Measurements from ENCODE around the gene STEAP1B. TPM values are rescaled to one million over a fixed set of nuclear protein-coding genes. Genes with fewer than 3 reads are reported as not detected.

The STEAP1B gene
- total and polyA plus RNA-seq, 2 of the 4 experiments (the other 2 are of a cell fraction), result 7.9 to 13.8 TPM

DNA sequence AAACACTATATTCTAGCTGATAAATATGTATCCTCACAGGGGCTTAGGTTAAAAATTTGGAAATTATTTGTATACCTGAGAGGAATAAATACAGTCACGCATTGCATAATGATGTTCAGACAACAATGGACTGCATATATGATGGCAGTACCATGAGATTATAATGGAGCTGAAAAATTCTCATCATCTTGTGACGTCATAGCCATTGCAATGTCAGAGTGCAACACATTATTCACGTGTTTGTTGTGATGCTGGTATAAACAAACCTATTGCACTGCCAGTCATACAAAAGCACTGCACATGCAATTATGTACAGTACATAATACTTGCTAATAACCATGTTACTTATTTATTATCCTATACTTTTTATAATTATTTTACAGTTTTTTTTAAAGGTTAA lies 31.4 kb downstream of the STEAP1B start:
- in situ Hi-C loops (cut with MboI; ENCODE audit: low sequenced_read_pairs), result no loop called here
- ATAC-seq (ENCODE audit: low read depth) (no peak), DNase-seq (no peak)
- no TSS peak for BruUV-seq (replicated peaks)
- no peaks in the 10 kb centered on the region for H3K9me1 ChIP-seq (ENCODE audit: insufficient read depth, low read length)
- dilution Hi-C loops (cut with HindIII; ENCODE audit: low sequenced_read_pairs, unreplicated experiment), result no loop called here
- no peak overlapping the region for H3K23ac ChIP-seq (ENCODE audit: low read depth, low read length)
- H3K4me1 ChIP-seq (ENCODE audit: control insufficient read depth, insufficient read depth, low read length), result no peaks in the 10 kb centered on the region
- no peak overlapping the region for H3K9ac ChIP-seq (ENCODE audit: low read depth, low read length)
- no peak overlapping the region for H2BK15ac ChIP-seq (ENCODE audit: low read depth, low read length)
- no peak overlapping the region for H2BK5ac ChIP-seq (ENCODE audit: low read depth, low read length, poor library complexity, severe bottlenecking)
- H2BK120ac ChIP-seq (ENCODE audit: low read depth, low read length), result no peak overlapping the region
- no peak overlapping the region for H4K5ac ChIP-seq (ENCODE audit: low read depth, low read length)
- H3K27me3 ChIP-seq (ENCODE audit: control insufficient read depth, insufficient read depth, low read length), result no peaks in the 10 kb centered on the region
- H2AK5ac ChIP-seq (ENCODE audit: low read depth, low read length), result no peak overlapping the region
- intact Hi-C loops (cut with micrococcal nuclease), result no loop called here
- H2AK9ac ChIP-seq (replicated peaks; ENCODE audit: low read depth, low read length, poor library complexity), result no peak overlapping the region
- H3K4ac ChIP-seq (ENCODE audit: low read depth, low read length), result no peak overlapping the region
- H3K9me3 ChIP-seq (ENCODE audit: control insufficient read depth, insufficient read depth, low read length), result no peaks in the 10 kb centered on the region
- no peak overlapping the region for H3K56ac ChIP-seq (ENCODE audit: extremely low read depth, insufficient read depth, low read length)
- no peak overlapping the region for H3K27ac ChIP-seq (ENCODE audit: insufficient read depth, low read length)
- POLR2A ChIA-PET (ENCODE audit: unreplicated experiment), result no interaction called here
- H2BK20ac ChIP-seq (ENCODE audit: low read depth, low read length), result no peak overlapping the region
- no CpG with 5 or more reads among the region's 3 CpGs for WGBS, 2 experiments (ENCODE audit: extremely low coverage in 2 of 2, insufficient read length in 1 of 2)
- no peak for TF ChIP-seq RAD21 (IDR thresholded peaks at IDR 0.05; ENCODE audit: low read length)
- no peak for TF ChIP-seq MXI1 (IDR thresholded peaks at IDR 0.05; ENCODE audit: borderline replicate concordance, low read depth, low read length)
- TF ChIP-seq RCOR1 (IDR thresholded peaks at IDR 0.05; ENCODE audit: insufficient replicate concordance, low read length), result no peak
- no peak for TF ChIP-seq CEBPB (IDR thresholded peaks at IDR 0.05; ENCODE audit: low read depth, low read length)
- TF ChIP-seq BHLHE40 (IDR thresholded peaks at IDR 0.05; ENCODE audit: low read depth, low read length), result no peak
- TF ChIP-seq NFE2L2 (IDR thresholded peaks at IDR 0.05; ENCODE audit: low read depth, low read length), result no peak
- no peak for TF ChIP-seq MAFK (IDR thresholded peaks at IDR 0.05; ENCODE audit: low read depth, low read length)
- TF ChIP-seq FOS (IDR thresholded peaks at IDR 0.05; ENCODE audit: low read depth, low read length), result no peak
- TF ChIP-seq POLR2A (IDR thresholded peaks at IDR 0.05; ENCODE audit: low read depth, low read length), result no peak
- TF ChIP-seq, protein P1, sequence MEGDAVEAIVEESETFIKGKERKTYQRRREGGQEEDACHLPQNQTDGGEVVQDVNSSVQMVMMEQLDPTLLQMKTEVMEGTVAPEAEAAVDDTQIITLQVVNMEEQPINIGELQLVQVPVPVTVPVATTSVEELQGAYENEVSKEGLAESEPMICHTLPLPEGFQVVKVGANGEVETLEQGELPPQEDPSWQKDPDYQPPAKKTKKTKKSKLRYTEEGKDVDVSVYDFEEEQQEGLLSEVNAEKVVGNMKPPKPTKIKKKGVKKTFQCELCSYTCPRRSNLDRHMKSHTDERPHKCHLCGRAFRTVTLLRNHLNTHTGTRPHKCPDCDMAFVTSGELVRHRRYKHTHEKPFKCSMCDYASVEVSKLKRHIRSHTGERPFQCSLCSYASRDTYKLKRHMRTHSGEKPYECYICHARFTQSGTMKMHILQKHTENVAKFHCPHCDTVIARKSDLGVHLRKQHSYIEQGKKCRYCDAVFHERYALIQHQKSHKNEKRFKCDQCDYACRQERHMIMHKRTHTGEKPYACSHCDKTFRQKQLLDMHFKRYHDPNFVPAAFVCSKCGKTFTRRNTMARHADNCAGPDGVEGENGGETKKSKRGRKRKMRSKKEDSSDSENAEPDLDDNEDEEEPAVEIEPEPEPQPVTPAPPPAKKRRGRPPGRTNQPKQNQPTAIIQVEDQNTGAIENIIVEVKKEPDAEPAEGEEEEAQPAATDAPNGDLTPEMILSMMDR (conservative IDR thresholded peaks at IDR 0.05; ENCODE audit: low read depth, low read length), result no peak
- H3K18ac ChIP-seq (ENCODE audit: low read depth, low read length), result no peak overlapping the region
- H3K79me1 ChIP-seq (ENCODE audit: low read depth in 1 of 2, low read length in 2 of 2), result no peaks in the 10 kb centered on the region
- H4K20me1 ChIP-seq (ENCODE audit: insufficient read depth, low read length), result no peaks in the 10 kb centered on the region
- no peak overlapping the region for H3K4me2 ChIP-seq (ENCODE audit: low read depth, low read length)
- H2AFZ ChIP-seq (replicated peaks; ENCODE audit: low read length, poor library complexity), result no peak overlapping the region
- CTCF ChIA-PET, result no interaction called here
- no peak overlapping the region for H4K8ac ChIP-seq (ENCODE audit: low read depth in 2 of 2, low read length in 2 of 2)
- H4K91ac ChIP-seq (ENCODE audit: insufficient read depth, low read depth, low read length), result no peak overlapping the region
- H3K36me3 ChIP-seq (ENCODE audit: control insufficient read depth, insufficient read depth, low read length), result no peaks in the 10 kb centered on the region
- H3K14ac ChIP-seq (replicated peaks; ENCODE audit: low read depth, low read length), result no peak overlapping the region
- H3K4me3 ChIP-seq (ENCODE audit: insufficient read depth, low read depth, low read length), result no peak overlapping the region
